ENCODE results near the gene DES.
"Not testable (repeated sequence)": the region's sequence is repeated elsewhere in the genome, so short reads cannot be mapped to it uniquely, and the experiment has no call there.

Gene DES

DNA sequence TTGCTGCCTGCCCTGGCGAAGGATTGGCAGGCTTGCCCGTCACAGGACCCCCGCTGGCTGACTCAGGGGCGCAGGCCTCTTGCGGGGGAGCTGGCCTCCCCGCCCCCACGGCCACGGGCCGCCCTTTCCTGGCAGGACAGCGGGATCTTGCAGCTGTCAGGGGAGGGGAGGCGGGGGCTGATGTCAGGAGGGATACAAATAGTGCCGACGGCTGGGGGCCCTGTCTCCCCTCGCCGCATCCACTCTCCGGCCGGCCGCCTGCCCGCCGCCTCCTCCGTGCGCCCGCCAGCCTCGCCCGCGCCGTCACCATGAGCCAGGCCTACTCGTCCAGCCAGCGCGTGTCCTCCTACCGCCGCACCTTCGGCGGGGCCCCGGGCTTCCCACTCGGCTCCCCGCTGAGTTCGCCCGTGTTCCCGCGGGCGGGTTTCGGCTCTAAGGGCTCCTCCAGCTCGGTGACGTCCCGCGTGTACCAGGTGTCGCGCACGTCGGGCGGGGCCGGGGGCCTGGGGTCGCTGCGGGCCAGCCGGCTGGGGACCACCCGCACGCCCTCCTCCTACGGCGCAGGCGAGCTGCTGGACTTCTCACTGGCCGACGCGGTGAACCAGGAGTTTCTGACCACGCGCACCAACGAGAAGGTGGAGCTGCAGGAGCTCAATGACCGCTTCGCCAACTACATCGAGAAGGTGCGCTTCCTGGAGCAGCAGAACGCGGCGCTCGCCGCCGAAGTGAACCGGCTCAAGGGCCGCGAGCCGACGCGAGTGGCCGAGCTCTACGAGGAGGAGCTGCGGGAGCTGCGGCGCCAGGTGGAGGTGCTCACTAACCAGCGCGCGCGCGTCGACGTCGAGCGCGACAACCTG, at the start of gene DES:
TSS of gene DES (plus strand) at position 223 of the 857 bp plus-strand sequence. CDS start at position 309, 86 bp downstream.
- no peak for DNase-seq

- DNase-seq = no peak
Measured at GRCh38 chr2:219368690-219369191, 49.4 kb upstream of the DES start.

- DNase-seq = no peak
Measured at GRCh38 chr2:219369447-219369861, 48.7 kb upstream of the DES start.

DNA sequence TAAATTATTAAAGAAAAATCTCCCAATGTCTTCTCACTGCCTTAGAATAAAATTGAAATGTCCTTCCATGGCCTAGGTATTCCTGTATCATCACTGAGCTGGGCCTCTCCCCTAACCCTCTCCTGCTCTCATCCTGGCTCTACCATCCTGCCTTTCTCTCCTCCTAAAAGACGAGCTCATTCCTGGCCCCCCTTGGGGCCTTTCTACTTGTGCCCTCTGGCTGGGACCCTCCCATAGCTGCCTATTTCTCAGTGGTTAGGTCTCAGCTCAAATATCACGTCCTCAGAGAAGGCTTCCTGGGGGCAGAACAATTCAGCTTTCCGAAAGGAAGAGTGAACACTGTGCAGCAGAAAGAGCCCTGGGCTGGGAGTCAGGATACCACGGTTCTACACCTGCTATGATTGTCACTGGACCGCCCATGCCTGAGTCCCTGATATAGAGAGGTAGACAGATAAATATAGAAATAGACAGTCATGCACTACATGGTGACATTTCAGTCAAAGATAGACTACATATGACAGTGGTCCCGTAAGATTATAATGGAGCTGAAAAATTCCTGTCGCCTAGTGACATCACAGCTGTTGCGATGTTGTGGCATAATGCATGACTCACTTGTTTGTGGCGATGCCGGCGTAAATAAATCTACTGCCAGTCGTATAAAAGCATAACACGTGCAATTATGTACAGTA, 39.9 kb upstream of the DES start:
- DNase-seq = no peak

- DNase-seq = no peak
Measured at GRCh38 chr2:219380926-219381325, 37.3 kb upstream of the DES start.

GRCh38 chr2:219381448-219381847, 36.7 kb upstream of the DES start:
- DNase-seq = no peak

- DNase-seq = no peak
Measured at GRCh38 chr2:219384083-219384713, 34.0 kb upstream of the DES start.

DNA sequence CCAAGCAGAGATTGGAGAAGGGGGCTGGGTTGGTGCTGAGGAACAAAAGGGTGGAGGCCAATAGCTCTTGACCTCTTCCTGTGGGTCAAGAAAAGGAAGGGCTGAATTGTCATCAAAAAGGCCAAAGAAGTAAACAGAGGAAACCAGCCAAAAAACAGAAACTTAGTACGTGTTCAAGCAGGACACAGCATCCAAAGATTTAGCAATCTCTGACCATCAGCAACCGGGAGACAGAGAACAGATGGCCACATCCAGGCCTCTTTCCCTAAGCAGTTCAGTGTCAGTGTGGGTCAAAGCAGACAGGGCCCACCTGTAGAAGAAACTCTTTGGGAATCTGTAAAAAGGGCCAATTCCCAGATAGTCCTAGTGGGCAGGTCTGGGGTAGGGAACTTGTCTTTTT, 33.3 kb upstream of the DES start:
- no peak for DNase-seq

- no peak for DNase-seq
Measured at GRCh38 chr2:219385958-219386520, 32.1 kb upstream of the DES start.

DNA sequence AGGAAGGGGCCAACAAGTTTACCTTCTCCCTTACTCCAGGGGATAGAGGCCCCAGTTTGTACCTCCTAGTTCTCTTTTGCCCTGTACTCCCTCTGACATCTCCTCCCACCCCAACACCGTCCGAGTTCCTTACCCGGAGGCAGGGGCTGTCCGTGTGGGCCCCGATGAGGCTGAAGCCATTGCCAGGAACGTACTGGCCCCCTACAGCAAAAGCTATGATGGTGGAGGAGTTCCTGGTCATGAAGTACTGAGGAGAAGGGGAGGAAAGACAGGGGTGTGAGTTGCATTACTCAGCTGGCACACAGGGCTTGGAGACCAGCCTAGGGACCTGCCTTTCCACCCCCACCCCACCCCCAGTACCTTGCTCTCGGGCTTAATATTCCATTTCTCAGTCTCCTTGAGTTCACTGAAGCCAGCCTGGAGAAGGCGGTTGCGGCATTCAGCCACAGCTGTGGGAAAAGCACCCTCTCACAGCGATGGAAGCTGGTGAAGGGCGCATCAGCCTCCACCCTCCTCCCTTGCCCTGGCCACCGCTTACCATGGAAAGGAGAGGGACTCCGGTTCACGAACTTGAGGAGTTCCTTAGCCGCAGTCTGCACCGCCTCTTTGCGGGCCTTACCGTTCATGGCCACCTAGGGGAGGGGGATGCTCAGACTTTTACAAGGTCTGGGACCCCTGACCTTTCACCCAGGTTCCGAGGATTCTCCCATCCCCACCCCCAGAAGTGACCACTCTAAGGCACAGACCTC, 31.5 kb upstream of the DES start:
- DNase-seq = no peak

- peak; percentile 96 for DNase-seq
Measured at GRCh38 chr2:219387306-219388120, 30.7 kb upstream of the DES start, which contains the start of gene DNPEP. TSS of gene DNPEP (minus strand) at chr2:219387912. CDS start at chr2:219387794, 118 bp downstream.

GRCh38 chr2:219388121-219388906, 29.9 kb upstream of the DES start:
- DNase-seq = peak; percentile 96

- DNase-seq = no peak
Measured at GRCh38 chr2:219388907-219389156, 29.3 kb upstream of the DES start.

DNA sequence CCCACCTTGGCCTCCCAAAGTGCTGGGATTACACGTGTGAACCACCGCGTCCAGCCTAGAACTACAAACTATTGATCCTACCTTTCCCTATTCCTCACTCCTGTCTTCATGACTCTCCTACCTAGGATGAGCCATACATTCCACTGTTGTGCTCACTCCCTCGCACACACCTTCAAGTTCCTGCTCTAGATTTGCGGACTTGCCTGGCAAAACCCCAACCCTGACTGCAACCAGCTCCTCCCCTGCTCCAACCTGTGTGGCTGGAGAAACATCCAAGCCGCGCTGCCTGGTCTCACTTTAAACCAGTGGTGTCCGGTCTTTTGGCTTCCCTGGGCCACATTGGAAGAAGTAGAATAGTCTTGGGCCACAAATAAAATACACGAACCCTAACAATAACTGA, 25.4 kb upstream of the DES start:
- DNase-seq = no peak

DNA sequence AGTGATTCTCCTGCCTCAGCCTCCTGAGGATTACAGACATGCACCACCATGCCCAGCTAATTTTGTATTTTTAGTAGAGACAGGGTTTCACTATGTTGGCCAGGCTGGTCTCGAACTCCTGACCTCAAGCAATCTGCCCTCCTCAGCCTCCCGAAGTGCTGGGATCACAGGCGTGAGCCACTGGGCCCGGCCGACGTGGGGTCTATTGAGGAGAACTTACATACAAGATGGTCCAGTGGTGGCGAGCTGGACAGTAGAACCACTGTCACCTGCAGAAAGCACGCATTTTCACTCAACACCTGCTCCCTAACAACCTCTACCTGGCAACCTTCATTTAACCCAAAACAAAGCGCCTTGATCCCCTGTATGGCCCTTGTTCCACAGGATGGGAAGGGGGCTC, 23.1 kb upstream of the DES start:
- DNase-seq = not testable (repeated sequence)

DNA sequence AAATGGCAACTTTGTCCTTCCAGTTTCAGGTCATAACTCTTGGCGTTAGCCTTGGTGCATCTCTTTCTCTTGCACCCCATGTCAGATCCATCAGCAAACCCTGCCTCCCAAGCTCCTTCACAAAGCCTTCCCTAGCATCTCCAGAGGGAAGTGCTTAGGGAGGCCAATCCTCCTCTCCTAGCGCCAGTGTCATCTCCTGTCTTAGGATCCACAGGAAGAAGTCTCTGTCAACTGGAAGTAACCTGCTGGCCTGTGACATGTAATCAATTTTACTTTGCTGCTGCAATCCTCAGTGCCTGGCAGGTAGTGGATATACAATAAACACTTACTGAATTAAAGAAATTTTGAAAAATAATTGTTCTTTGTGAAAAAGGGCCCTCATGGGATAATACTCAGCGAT, 22.6 kb upstream of the DES start:
- DNase-seq = no peak

GRCh38 chr2:219396863-219397457, 21.2 kb upstream of the DES start:
- no peak for DNase-seq

- no peak for DNase-seq
Measured at GRCh38 chr2:219398721-219399363, 19.3 kb upstream of the DES start.

DNA sequence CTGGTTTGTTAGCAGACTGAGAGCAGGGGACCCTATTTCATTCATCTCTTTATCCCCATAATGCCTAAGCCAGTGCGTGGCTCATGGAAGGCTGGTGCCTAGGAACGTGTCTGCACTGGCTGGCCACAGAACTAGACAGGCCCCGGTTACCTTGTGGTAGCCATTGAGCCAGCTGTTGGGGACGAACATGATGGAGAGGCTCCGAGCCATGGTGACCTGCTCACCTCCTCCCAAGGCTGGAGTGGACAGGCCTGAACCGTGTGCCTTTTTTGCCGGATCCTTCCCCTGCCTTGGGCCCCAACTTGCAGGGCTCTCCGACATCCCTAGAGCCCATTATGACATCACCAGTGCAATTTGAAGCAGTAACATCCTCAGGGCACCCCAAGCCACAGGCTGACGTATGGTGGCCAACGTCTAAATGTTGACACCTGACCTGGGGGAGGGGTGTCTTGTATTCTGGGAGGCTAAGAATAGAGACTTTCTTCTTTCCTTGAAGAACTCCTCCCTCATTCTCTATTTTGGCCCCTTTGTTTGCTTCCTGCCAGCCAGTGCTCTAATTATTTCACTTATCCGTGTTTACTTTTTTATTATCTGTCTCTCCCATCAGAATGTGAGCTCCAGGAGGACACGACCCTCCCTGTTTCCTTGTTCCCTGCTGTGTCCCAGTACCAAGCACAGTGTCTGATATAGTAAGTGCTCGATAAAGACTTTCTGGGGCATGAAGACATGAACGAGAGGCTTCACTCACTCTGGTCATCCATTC, 18.3 kb upstream of the DES start:
- no peak for DNase-seq
